Body of pancreas (tissue), 4 donors: ENCODE results near the gene PER3. TPM values are rescaled to one million over a fixed set of nuclear protein-coding genes. Genes with fewer than 3 reads are reported as not detected.

ENCODE experiments used
- ATAC-seq: fragments of 150-250 bp; one replicate; pipeline ENCODE4 v1.9.1; 2016
- DNase-seq, 4 donors: peaks; one replicate each; pipeline ENCODE4 v3.0.0-alpha.2; 2019
- H3K27ac ChIP-seq, 4 donors: fragments of 200-600 bp; sonication (generic); 1 replicate in 3 of 4; 2 replicates in 1 of 4; pipeline versions ENCODE4 v1.5.1 to v1.6.1; 2016 to 2019; ENCODE audit warnings: mild to moderate bottlenecking in 1 of 4, mixed read lengths in 1 of 4, moderate library complexity in 1 of 4
- H3K27me3 ChIP-seq, 2 donors: fragments of 200-600 bp; sonication (generic); one replicate each; pipeline ENCODE4 v1.6.0; 2016; ENCODE audit warnings: mild to moderate bottlenecking in 1 of 2
- H3K36me3 ChIP-seq, 2 donors: fragments of 200-600 bp; sonication (generic); replicated peaks in 1 of 2; 2 replicates each; pipeline ENCODE4 v1.5.1; 2016; ENCODE audit warnings: low read depth in 2 of 2; ENCODE audit not compliant: insufficient read depth in 1 of 2
- H3K4me1 ChIP-seq: fragments of 200-600 bp; sonication (generic); one replicate; pipeline ENCODE4 v1.6.0; 2016
- H3K4me3 ChIP-seq, 2 donors: fragments of 200-600 bp; sonication (generic); 1 replicate in 1 of 2; 2 replicates in 1 of 2; pipeline ENCODE4 v1.5.1; 2016 to 2019
- H3K9me3 ChIP-seq, 3 donors: fragments of 200-600 bp; sonication (generic); 1 replicate in 2 of 3; 2 replicates in 1 of 3; pipeline ENCODE4 v1.5.1; 2016
- CTCF ChIP-seq, 7 experiments: fragments of 450-650 bp in 4 of 7; fragments of 200-600 bp in 3 of 7; sonication (generic) in 3 of 7; IDR thresholded peaks; one replicate each; pipeline ENCODE4 v1.5.1; 2016 to 2019; ENCODE audit warnings: antibody characterized with exemption in 7 of 7
- POLR2A ChIP-seq, 3 donors: fragments of 450-650 bp; IDR thresholded peaks; one replicate each; pipeline ENCODE4 v1.6.1; 2016; ENCODE audit warnings: antibody characterized with exemption in 3 of 3, mild to moderate bottlenecking in 2 of 3
- WGBS, 2 donors: methylation state at CpG; one replicate each; pipeline ENCODE4 v1.1.5; 2017; 5-methylcytosine and 5-hydroxymethylcytosine counted together
- intact Hi-C: fragments of 100-400 bp; cut with DNase I; formaldehyde crosslinking; loops from one replicate; pipeline ENCODE4 v1.15.1; 2023
- total RNA-seq, 2 donors: library from RNA; depleted of rRNA; stranded (reverse); fragments of >200 nt; gene quantifications; one replicate each; pipeline ENCODE4 v1.1.0, GENCODE V29; 2016

PER3 gene
- total RNA-seq, 2 donors from 2014 or later: 10.4 to 11.9 TPM

GRCh38 chr1:7753641-7754040 lies 30.4 kb upstream of the PER3 start:
- H3K27ac ChIP-seq: no peak overlapping the region
- DNase-seq (no peak), ATAC-seq (no peak)
- H3K4me1 ChIP-seq: peaks cover 9% of the 10 kb centered on the region
- no peak for TF ChIP-seq POLR2A (IDR thresholded peaks at IDR 0.05)
- TF ChIP-seq CTCF (IDR thresholded peaks at IDR 0.05): no peak
- H3K36me3 ChIP-seq: no peaks in the 10 kb centered on the region
- intact Hi-C loops: no loop called here
- H3K27me3 ChIP-seq: no peaks in the 10 kb centered on the region
- WGBS, 2 donors: 39 to 56% methylated on average over 3 of the region's 3 CpGs
- H3K9me3 ChIP-seq: no peaks in the 10 kb centered on the region
- H3K4me3 ChIP-seq: no peak overlapping the region

GRCh38 chr1:7754234-7754633 lies 29.9 kb upstream of the PER3 start:
- DNase-seq (no peak), ATAC-seq (no peak)
- Histone ChIP-seq H3K27me3 (no peaks in the 10 kb centered on the region), H3K36me3 (no peaks in the 10 kb centered on the region), H3K4me3 (no peak overlapping the region), H3K27ac (no peak overlapping the region), H3K9me3 (no peaks in the 10 kb centered on the region), H3K4me1 (peaks cover 9% of the 10 kb centered on the region)
- TF ChIP-seq CTCF (IDR thresholded peaks at IDR 0.05): no peak
- no peak for TF ChIP-seq POLR2A (IDR thresholded peaks at IDR 0.05)
- WGBS, 2 donors: 63% methylated on average over 3 of the region's 3 CpGs
- intact Hi-C loops: no loop called here

- H3K27ac ChIP-seq: no peak overlapping the region
- intact Hi-C loops: no loop called here
- H3K4me1 ChIP-seq: peaks cover 9% of the 10 kb centered on the region
- no peaks in the 10 kb centered on the region for H3K9me3 ChIP-seq
- H3K36me3 ChIP-seq: no peaks in the 10 kb centered on the region
- no peaks in the 10 kb centered on the region for H3K27me3 ChIP-seq
- TF ChIP-seq CTCF (IDR thresholded peaks at IDR 0.05) (no peak), POLR2A (IDR thresholded peaks at IDR 0.05) (no peak)
- WGBS, 2 donors: 88 to 91% methylated on average over 1 of the region's 1 CpG
- DNase-seq (no peak), ATAC-seq (no peak)
- no peak overlapping the region for H3K4me3 ChIP-seq
Measured at GRCh38 chr1:7755448-7755847, 28.6 kb upstream of the PER3 start.

GRCh38 chr1:7760245-7760644 lies 23.8 kb upstream of the PER3 start:
- intact Hi-C loops: no loop called here
- no peaks in the 10 kb centered on the region for H3K27me3 ChIP-seq
- no peaks in the 10 kb centered on the region for H3K36me3 ChIP-seq
- H3K27ac ChIP-seq: no peak overlapping the region
- WGBS, 2 donors: 71 to 81% methylated on average over 6 of the region's 6 CpGs
- no peak overlapping the region for H3K4me3 ChIP-seq
- DNase-seq (no peak), ATAC-seq (no peak)
- H3K9me3 ChIP-seq: no peaks in the 10 kb centered on the region
- TF ChIP-seq CTCF (IDR thresholded peaks at IDR 0.05) (no peak), POLR2A (IDR thresholded peaks at IDR 0.05) (no peak)
- no peaks in the 10 kb centered on the region for H3K4me1 ChIP-seq

- 42 to 53% methylated on average over 3 of the region's 3 CpGs for WGBS, 2 donors
- Histone ChIP-seq H3K4me3 (no peak overlapping the region), H3K27ac (no peak overlapping the region), H3K36me3 (no peaks in the 10 kb centered on the region), H3K9me3 (no peaks in the 10 kb centered on the region), H3K27me3 (no peaks in the 10 kb centered on the region), H3K4me1 (no peaks in the 10 kb centered on the region)
- TF ChIP-seq POLR2A (IDR thresholded peaks at IDR 0.05): no peak
- TF ChIP-seq CTCF (IDR thresholded peaks at IDR 0.05): no peak
- intact Hi-C loops: no loop called here
- no peak for ATAC-seq
- DNase-seq: no peak
Measured at GRCh38 chr1:7761103-7761502, 23.0 kb upstream of the PER3 start.
